AG10803 (cell line): ENCODE measurements around the gene GRID1.

Experiments
- DNase-seq: peaks from one replicate; pipeline ENCODE4 v3.0.0; 2010; ENCODE audit warnings: low read depth
- H3K4me3 ChIP-seq: 2 replicates; pipeline ENCODE4 v1.5.1; 2011; ENCODE audit warnings: mild to moderate bottlenecking, low read length, control low read depth
- TF ChIP-seq, protein P1 (sequence below): conservative IDR thresholded peaks from 2 replicates; pipeline ENCODE4 v1.5.1; 2011; ENCODE audit warnings: mild to moderate bottlenecking, low read length, control low read depth, inconsistent platforms

The GRID1 gene

DNA sequence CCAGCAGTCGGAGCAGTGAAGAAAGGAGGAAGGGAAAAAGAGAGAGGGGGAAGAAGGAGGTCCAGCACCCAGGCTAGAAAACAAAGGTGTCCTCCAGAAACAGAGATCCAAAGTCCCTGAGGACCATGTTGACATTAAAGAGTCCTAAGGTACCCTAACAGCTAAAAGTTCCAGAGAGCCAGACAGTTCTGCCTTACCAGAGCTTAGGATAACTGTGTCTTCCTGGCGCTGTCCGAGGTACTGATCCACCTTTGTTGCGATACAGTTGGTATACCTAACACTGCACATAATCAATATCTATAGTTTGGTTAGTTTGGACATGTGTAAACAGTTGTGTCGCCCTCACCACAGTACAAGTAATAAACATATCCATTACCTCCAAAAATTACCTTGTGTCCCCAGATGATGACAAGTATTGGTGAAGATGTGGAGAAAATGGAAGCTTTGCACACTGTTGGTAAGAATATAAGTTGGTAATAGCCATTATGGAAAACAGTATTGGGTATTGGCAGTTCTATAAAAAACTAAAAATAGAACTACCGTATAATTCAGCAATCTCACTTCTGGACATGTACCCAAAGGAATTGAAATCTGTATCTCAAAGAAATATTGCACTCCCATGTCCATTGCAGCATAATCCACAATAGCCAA lies 59.8 kb downstream of the GRID1 start:
- DNase-seq: peak; percentile 5
- TF ChIP-seq, protein P1, sequence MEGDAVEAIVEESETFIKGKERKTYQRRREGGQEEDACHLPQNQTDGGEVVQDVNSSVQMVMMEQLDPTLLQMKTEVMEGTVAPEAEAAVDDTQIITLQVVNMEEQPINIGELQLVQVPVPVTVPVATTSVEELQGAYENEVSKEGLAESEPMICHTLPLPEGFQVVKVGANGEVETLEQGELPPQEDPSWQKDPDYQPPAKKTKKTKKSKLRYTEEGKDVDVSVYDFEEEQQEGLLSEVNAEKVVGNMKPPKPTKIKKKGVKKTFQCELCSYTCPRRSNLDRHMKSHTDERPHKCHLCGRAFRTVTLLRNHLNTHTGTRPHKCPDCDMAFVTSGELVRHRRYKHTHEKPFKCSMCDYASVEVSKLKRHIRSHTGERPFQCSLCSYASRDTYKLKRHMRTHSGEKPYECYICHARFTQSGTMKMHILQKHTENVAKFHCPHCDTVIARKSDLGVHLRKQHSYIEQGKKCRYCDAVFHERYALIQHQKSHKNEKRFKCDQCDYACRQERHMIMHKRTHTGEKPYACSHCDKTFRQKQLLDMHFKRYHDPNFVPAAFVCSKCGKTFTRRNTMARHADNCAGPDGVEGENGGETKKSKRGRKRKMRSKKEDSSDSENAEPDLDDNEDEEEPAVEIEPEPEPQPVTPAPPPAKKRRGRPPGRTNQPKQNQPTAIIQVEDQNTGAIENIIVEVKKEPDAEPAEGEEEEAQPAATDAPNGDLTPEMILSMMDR: no peak
- H3K4me3 ChIP-seq: no peak overlapping the region

DNA sequence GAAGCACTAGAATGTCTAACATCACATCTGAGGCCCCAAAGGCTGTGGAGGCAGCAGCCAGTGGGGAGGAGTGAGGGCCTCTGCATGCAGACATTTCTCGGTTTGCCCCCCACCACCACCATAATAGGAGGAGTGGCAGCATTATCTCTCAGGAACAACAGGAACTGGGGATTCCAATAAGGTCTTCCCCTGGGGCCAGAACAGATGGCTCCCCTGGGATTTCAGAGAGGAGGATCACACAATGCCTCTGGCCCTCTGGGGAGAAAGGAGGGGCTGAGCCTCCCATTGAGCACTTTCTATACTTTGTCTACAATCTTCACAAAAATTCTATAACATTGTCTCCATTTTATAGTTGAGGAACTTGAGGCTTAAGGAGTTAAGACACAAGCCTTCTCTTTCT lies 61.1 kb downstream of the GRID1 start:
- no peak overlapping the region for H3K4me3 ChIP-seq
- DNase-seq: no peak
- TF ChIP-seq, protein P1: no peak

DNA sequence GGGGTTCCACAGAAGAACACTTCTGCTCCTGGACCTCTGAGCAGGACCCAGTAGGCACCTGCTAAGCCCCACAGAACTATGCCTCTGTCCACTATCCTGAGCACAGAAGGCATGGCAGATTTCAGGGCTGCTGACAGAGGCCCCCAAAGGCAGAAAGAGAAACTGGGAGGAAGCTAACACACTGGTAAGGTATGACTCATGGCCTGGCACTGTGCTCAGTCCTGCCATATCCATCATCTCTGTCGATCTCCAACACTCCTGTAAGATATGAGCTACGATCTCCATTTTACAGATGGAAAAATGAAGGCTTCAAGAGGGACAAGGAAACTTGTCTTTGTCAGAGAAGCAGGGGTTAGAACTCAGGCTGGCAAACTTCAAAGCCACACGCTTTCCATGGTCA lies 62.2 kb downstream of the GRID1 start:
- TF ChIP-seq, protein P1: no peak
- no peak for DNase-seq
- H3K4me3 ChIP-seq: no peak overlapping the region

DNA sequence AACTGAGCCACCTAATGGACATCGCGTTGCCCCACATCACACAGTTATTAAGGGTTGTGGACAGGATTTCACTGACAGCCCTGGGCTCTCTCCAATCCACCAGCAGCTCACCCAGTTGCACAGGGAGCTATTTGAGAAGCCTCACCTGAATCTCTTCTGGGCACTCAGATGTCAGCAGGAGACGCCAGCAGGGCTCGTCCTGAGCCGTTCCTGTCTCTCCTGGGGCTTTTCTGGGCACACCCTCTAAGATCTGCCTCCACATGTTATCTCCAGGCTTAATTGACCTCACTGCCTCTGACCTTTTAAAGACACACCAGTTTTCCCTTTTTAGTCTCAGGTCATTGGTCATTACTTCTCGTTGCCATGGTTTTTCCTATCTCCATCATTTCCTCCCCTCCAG lies 63.0 kb downstream of the GRID1 start:
- DNase-seq: no peak
- TF ChIP-seq, protein P1: no peak
- no peak overlapping the region for H3K4me3 ChIP-seq

DNA sequence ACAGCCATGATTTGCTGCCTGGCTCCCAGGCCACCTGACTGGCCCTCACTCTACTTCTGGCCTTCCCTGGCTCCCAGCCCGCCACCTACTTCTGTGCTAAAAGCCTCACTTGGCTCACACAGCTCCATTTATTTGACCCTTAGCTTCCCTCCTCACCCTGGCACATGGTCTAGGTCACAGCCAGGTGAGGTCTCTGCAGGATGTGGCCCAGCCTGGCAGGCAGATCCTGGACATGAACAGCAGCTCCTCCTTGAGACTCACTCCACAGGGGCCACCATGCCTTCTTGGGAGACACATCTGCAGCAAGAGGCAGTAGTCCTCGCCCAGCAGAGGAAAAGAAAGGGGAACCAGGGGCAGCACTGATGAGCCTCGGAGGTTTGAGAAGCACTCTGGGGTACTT lies 64.6 kb downstream of the GRID1 start:
- no peak for DNase-seq
- H3K4me3 ChIP-seq: no peak overlapping the region
- TF ChIP-seq, protein P1: no peak

DNA sequence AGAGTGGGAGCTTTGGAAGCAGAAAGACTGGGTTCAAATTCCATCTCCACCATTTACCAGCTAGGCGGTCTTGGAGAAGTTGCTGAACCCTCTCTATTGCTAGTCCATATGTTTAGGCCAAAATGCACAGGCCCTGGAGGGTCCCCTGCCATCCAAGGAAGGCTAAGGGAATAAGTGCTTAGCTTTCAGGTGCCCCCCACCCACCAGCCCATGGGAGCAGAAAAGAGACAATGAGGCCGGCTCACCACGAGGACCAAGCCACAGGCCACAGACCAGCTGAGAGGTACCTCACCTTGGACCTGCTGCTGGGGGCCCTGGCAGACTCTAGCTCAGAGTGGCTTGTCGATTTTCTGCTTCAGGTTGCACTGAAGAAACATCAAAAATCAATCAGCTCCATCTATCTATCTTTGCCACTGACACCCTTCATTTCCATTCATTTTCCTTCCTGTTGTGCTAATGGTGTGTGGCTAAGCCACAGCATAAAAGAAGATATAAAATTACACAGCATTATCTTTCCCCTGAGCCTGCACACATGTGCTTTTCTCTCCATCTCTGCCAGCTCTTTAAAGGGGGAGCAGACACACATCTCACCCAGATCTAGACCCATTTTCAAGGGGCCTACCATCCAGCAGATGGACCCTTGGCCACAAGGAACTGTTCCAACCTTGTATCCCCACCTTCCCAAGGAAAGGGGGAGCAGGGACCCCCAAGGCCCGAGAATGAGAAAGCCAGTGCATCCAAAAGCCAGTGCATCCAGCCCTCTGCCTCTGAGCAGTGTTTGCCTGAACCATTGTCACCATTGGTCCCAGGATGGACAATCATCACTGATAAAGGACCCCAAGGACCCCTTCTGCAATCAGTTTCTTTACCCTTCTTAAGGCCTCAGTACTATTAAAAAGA lies 65.4 kb downstream of the GRID1 start:
- TF ChIP-seq, protein P1: no peak
- no peak overlapping the region for H3K4me3 ChIP-seq
- DNase-seq: no peak

DNA sequence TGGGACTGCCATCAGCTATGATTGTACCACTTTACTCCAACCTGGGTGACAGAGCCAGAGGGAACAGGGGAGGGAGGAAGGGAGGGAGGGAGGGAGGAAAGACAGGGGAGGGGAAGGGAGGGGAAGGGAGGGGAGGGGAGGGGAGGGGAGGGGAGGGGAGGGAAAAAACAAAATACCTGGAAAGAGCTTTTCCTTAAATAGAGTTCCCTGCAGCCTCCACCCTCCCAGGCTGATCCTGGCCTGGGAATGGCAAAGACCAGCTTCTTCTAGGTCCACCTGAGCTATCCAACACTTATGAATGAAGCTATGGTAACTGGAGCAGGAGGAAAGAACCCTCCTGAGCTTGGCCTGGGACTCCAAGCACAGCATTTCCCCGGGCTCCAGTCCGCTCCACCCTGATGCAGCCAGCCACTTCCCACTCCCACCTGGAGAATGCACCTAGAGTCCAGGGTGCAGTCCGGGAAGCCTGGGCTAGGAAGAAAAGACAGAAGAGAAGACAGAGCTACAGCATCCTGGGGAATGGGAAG lies 66.1 kb downstream of the GRID1 start:
- TF ChIP-seq, protein P1: no peak
- H3K4me3 ChIP-seq: no peak overlapping the region
- no peak for DNase-seq
